ENCODE data around the gene EGR1. TPM values are rescaled to one million over a fixed set of nuclear protein-coding genes. Genes with fewer than 3 reads are reported as not detected.

The EGR1 gene
- total and polyA plus RNA-seq, 2 of the 4 experiments (the other 2 are of a cell fraction), result 2.9 to 104 TPM

DNA sequence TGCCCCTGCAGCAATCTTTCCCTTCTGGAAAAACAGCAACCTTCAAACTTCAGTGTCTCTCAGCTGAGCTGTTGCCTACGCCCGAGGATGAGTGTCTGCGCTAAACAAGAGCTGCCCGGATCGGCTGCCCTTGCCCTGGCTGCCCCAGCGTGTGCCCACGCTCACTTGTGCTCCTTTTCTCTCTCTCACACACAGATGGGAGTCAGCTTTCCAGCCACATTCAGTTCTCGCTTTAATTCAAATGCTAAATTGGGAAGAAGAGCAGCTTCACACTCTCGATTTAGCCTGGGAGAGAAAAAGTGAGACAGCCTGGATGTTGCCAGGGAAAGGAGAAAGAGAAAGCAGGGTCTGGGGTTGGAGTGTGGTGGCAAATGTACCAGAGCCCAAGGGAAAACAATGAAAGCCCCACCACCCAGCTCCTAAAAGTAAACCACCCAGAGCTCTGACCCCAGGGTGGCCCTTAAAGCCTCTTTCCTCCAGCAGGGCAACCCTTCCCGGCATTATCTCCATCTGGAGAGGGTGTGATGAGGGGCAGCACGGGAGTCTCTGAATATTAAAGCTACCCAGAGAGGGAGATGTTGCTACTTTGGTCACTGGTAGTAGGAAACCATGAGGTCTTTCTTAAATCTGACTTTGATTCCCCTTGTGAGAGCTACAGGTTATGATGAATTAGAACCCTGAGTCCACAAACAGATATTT lies 9.9 kb upstream of the EGR1 start:
- Histone ChIP-seq H4K8ac (ENCODE audit: low read depth in 2 of 2, low read length in 2 of 2) (no peak overlapping the region), H3K56ac (ENCODE audit: extremely low read depth, insufficient read depth, low read length) (no peak overlapping the region), H3K23ac (ENCODE audit: low read depth, low read length) (no peak overlapping the region), H2BK120ac (ENCODE audit: low read depth, low read length) (no peak overlapping the region), H3K4me2 (ENCODE audit: low read depth, low read length) (no peak overlapping the region), H4K5ac (ENCODE audit: low read depth, low read length) (no peak overlapping the region), H3K27ac (ENCODE audit: insufficient read depth, low read length) (no peak overlapping the region), H3K4ac (ENCODE audit: low read depth, low read length) (no peak overlapping the region), H3K9me1 (ENCODE audit: insufficient read depth, low read length) (no peaks in the 10 kb centered on the region), H4K20me1 (ENCODE audit: insufficient read depth, low read length) (no peaks in the 10 kb centered on the region), H3K14ac (replicated peaks; ENCODE audit: low read depth, low read length) (no peak overlapping the region), H2BK20ac (ENCODE audit: low read depth, low read length) (no peak overlapping the region), H2BK5ac (ENCODE audit: low read depth, low read length, poor library complexity, severe bottlenecking) (no peak overlapping the region), H3K9ac (ENCODE audit: low read depth, low read length) (no peak overlapping the region), H3K27me3 (ENCODE audit: control insufficient read depth, insufficient read depth, low read length) (peaks cover 13% of the 10 kb centered on the region), H3K36me3 (ENCODE audit: control insufficient read depth, insufficient read depth, low read length) (no peaks in the 10 kb centered on the region), H3K79me1 (ENCODE audit: low read depth in 1 of 2, low read length in 2 of 2) (no peaks in the 10 kb centered on the region), H3K4me1 (ENCODE audit: control insufficient read depth, insufficient read depth, low read length) (no peaks in the 10 kb centered on the region; the same call in 1 of the 2 replicates), H2AK9ac (replicated peaks; ENCODE audit: low read depth, low read length, poor library complexity) (no peak overlapping the region), H3K18ac (ENCODE audit: low read depth, low read length) (no peak overlapping the region), H2BK15ac (ENCODE audit: low read depth, low read length) (no peak overlapping the region), H3K9me3 (ENCODE audit: control insufficient read depth, insufficient read depth, low read length) (no peaks in the 10 kb centered on the region), H3K4me3 (ENCODE audit: insufficient read depth, low read depth, low read length) (no peak overlapping the region), H2AK5ac (ENCODE audit: low read depth, low read length) (no peak overlapping the region), H4K91ac (ENCODE audit: insufficient read depth, low read depth, low read length) (no peak overlapping the region), H2AFZ (replicated peaks; ENCODE audit: low read length, poor library complexity) (no peak overlapping the region)
- ATAC-seq (ENCODE audit: low read depth), result no peak
- dilution Hi-C loops (cut with HindIII; ENCODE audit: low sequenced_read_pairs, unreplicated experiment), result no loop called here
- BruUV-seq (replicated peaks), result no TSS peak
- TF ChIP-seq BHLHE40 (IDR thresholded peaks at IDR 0.05; ENCODE audit: low read depth, low read length), result no peak
- TF ChIP-seq MXI1 (IDR thresholded peaks at IDR 0.05; ENCODE audit: borderline replicate concordance, low read depth, low read length), result no peak
- no peak for TF ChIP-seq FOS (IDR thresholded peaks at IDR 0.05; ENCODE audit: low read depth, low read length)
- no peak for TF ChIP-seq NFE2L2 (IDR thresholded peaks at IDR 0.05; ENCODE audit: low read depth, low read length)
- no peak for TF ChIP-seq CHD1 (IDR thresholded peaks at IDR 0.05; ENCODE audit: low read depth, low read length)
- TF ChIP-seq MAFK (IDR thresholded peaks at IDR 0.05; ENCODE audit: low read depth, low read length), result no peak
- no peak for TF ChIP-seq CEBPB (IDR thresholded peaks at IDR 0.05; ENCODE audit: low read depth, low read length)
- no peak for TF ChIP-seq POLR2A (IDR thresholded peaks at IDR 0.05; ENCODE audit: low read depth, low read length)
- TF ChIP-seq RFX5 (IDR thresholded peaks at IDR 0.05; ENCODE audit: low read depth, low read length), result no peak
- TF ChIP-seq RAD21 (IDR thresholded peaks at IDR 0.05; ENCODE audit: low read length), result no peak
- intact Hi-C loops (cut with micrococcal nuclease), result no loop called here
- in situ Hi-C loops (cut with MboI; ENCODE audit: low sequenced_read_pairs), result no loop called here
- CTCF ChIA-PET, result interaction anchor here (1.0 to 2.4 kb wide), 2 partner anchors 9 to 93 kb away, joined by 3 to 10 read pairs; partner anchors contain the start of gene EGR1
- POLR2A ChIA-PET (ENCODE audit: unreplicated experiment), result no interaction called here
- DNase-seq, result no peak
- 73% methylated on average over 5 of the region's 11 CpGs; no CpG with 5 or more reads in 1 of the 2 experiments for WGBS, 2 experiments (ENCODE audit: extremely low coverage in 2 of 2, insufficient read length in 1 of 2)

Measured in IMR-90 (cell line).